ENCODE results near the gene SH2D7. TPM values are rescaled to one million over a fixed set of nuclear protein-coding genes. Genes with fewer than 3 reads are reported as not detected.

SH2D7 gene
- polyA plus RNA-seq, 1 of the 3 experiments (the other 2 are of a cell fraction): not detected

GRCh38 chr15:78058401-78058935, 33.9 kb upstream of the SH2D7 start:
- H3K9me2 ChIP-seq: no peaks in the 10 kb centered on the region
- H3K4me1 ChIP-seq (ENCODE audit: control insufficient read depth in 1 of 2, insufficient read depth in 2 of 2, low read depth in 1 of 2, low read length in 1 of 2): peaks cover 27 to 51% of the 10 kb centered on the region in 2 experiments; a peak in 3 of 4 replicates
- no peaks in the 10 kb centered on the region for H3K9me3 ChIP-seq
- ChIA-PET POLR2A (interaction anchor here (0.9 kb wide), 1 partner anchor 9 kb away, joined by 4 read pairs; no protein-coding TSS in a partner anchor), CTCF (interaction anchor here (0.9 to 1.6 kb wide), 5 partner anchors 8 to 50 kb away, joined by 3 to 5 read pairs (median 3); no protein-coding TSS in a partner anchor)
- no peak overlapping the region for H3K4me3 ChIP-seq (ENCODE audit: low read depth in 2 of 2, low read length in 1 of 2)
- no peaks in the 10 kb centered on the region for H3K27me3 ChIP-seq (ENCODE audit: insufficient read depth)
- H4K20me1 ChIP-seq (ENCODE audit: insufficient read depth): peaks cover 8% of the 10 kb centered on the region; the same call in 1 of the 2 replicates
- no peak for DNase-seq
- no peak overlapping the region for H2AFZ ChIP-seq (ENCODE audit: low read depth)
- TF ChIP-seq RFX5 (IDR thresholded peaks at IDR 0.05; ENCODE audit: low read length) (no peak), ELF1 (IDR thresholded peaks at IDR 0.05) (no peak), EP300 (IDR thresholded peaks at IDR 0.05; ENCODE audit: borderline replicate concordance in 1 of 2, low read depth in 1 of 2, low read length in 1 of 2) (no peak), FOSL2 (IDR thresholded peaks at IDR 0.05; ENCODE audit: borderline replicate concordance, low read depth) (no peak), FOXM1 (IDR thresholded peaks at IDR 0.05; ENCODE audit: low read depth) (no peak), NRF1 (IDR thresholded peaks at IDR 0.05; ENCODE audit: low read depth, low read length) (no peak)
- peaks cover 6% of the 10 kb centered on the region for H3F3A ChIP-seq (replicated peaks; ENCODE audit: insufficient read depth)
- H3K36me3 ChIP-seq (replicated peaks in 1 of 2; ENCODE audit: control insufficient read depth in 1 of 2, insufficient read depth in 2 of 2, low read length in 1 of 2): peaks cover 0 to 4% of the 10 kb centered on the region in 2 experiments
- H3K79me2 ChIP-seq (ENCODE audit: insufficient read depth): peaks cover 95% of the 10 kb centered on the region
- WGBS (ENCODE audit: low lambda C conversion rate): 100% methylated on average over 2 of the region's 10 CpGs
- H3K27ac ChIP-seq (ENCODE audit: low read depth in 2 of 2, low read length in 1 of 2): peak overlapping the region; percentile 67 to 78; a peak in 2 of 4 replicates
- H3K4me2 ChIP-seq: no peak overlapping the region
- H3K9ac ChIP-seq: no peak overlapping the region

- H3K4me2 ChIP-seq: no peak overlapping the region
- H3K79me2 ChIP-seq (ENCODE audit: insufficient read depth): peaks cover 96% of the 10 kb centered on the region
- peaks cover 8% of the 10 kb centered on the region; the same call in 1 of the 2 replicates for H4K20me1 ChIP-seq (ENCODE audit: insufficient read depth)
- TF ChIP-seq ELF1 (IDR thresholded peaks at IDR 0.05) (no peak), CHD2 (IDR thresholded peaks at IDR 0.05; ENCODE audit: low read length, partially characterized antibody) (no peak), EP300 (IDR thresholded peaks at IDR 0.05; ENCODE audit: borderline replicate concordance in 1 of 2, low read depth in 1 of 2, low read length in 1 of 2) (no peak), EZH2phosphoT487 (IDR thresholded peaks at IDR 0.05; ENCODE audit: borderline replicate concordance, low read depth) (no peak), PBX3 (IDR thresholded peaks at IDR 0.05) (no peak), USF2 (IDR thresholded peaks at IDR 0.05; ENCODE audit: borderline replicate concordance, low read depth, low read length) (no peak)
- no peak for DNase-seq
- peaks cover 6% of the 10 kb centered on the region for H3F3A ChIP-seq (replicated peaks; ENCODE audit: insufficient read depth)
- CTCF ChIA-PET: interaction anchor here (0.9 to 1.6 kb wide), 5 partner anchors 8 to 49 kb away, joined by 3 to 5 read pairs (median 3); no protein-coding TSS in a partner anchor
- H3K27ac ChIP-seq (ENCODE audit: low read depth in 2 of 2, low read length in 1 of 2): no peak overlapping the region
- peaks cover 34 to 57% of the 10 kb centered on the region in 2 experiments for H3K4me1 ChIP-seq (ENCODE audit: control insufficient read depth in 1 of 2, insufficient read depth in 2 of 2, low read depth in 1 of 2, low read length in 1 of 2)
- no peak overlapping the region for H2AFZ ChIP-seq (ENCODE audit: low read depth)
- no peaks in the 10 kb centered on the region for H3K27me3 ChIP-seq (ENCODE audit: insufficient read depth)
- H3K4me3 ChIP-seq (ENCODE audit: low read depth in 2 of 2, low read length in 1 of 2): no peak overlapping the region
- WGBS (ENCODE audit: low lambda C conversion rate): 76% methylated on average over 2 of the region's 3 CpGs
- H3K9me3 ChIP-seq: no peaks in the 10 kb centered on the region
- no peaks in the 10 kb centered on the region for H3K36me3 ChIP-seq (replicated peaks in 1 of 2; ENCODE audit: control insufficient read depth in 1 of 2, insufficient read depth in 2 of 2, low read length in 1 of 2)
- no peaks in the 10 kb centered on the region for H3K9me2 ChIP-seq
- no peak overlapping the region for H3K9ac ChIP-seq
- POLR2A ChIA-PET: interaction anchor here (0.9 kb wide), 1 partner anchor 8 kb away, joined by 4 read pairs; no protein-coding TSS in a partner anchor
Observed at GRCh38 chr15:78059110-78059839, 33.1 kb upstream of the SH2D7 start.

All from SK-N-SH (cell line).